Nephron (organoid): ENCODE results near the gene SOX9.
A peak's percentile ranks its signal among the peaks of the same experiment; 100 is the strongest.

Experiments used
- H3K27ac Mint-ChIP-seq, 3 experiments: 2 replicates each; pipeline ENCODE4 v1.8.0; 2020; ENCODE audit warnings: mixed read lengths in 3 of 3, mild to moderate bottlenecking in 2 of 3, moderate library complexity in 1 of 3
- H3K27me3 Mint-ChIP-seq: 2 replicates; pipeline ENCODE4 v1.8.0; 2021; ENCODE audit warnings: low read depth, mild to moderate bottlenecking, moderate library complexity, mixed read lengths
- H3K36me3 Mint-ChIP-seq: 2 replicates; pipeline ENCODE4 v1.8.0; 2020; ENCODE audit warnings: low read depth, mixed read lengths
- H3K4me1 Mint-ChIP-seq: 2 replicates; pipeline ENCODE4 v1.8.0; 2020; ENCODE audit warnings: mixed read lengths
- H3K4me3 Mint-ChIP-seq, 3 experiments: 2 replicates each; pipeline ENCODE4 v1.8.0; 2020; ENCODE audit warnings: mild to moderate bottlenecking in 3 of 3, mixed read lengths in 3 of 3, moderate library complexity in 2 of 3
- H3K9me3 Mint-ChIP-seq: 2 replicates; pipeline ENCODE4 v1.8.0; 2020; ENCODE audit warnings: mixed read lengths
- TF ChIP-seq, protein P1 (sequence below), 3 experiments: fragments of 200-600 bp; sonication (generic); IDR thresholded peaks; one replicate each; pipeline ENCODE4 v1.5.0; 2021; ENCODE audit warnings: antibody characterized with exemption in 3 of 3; ENCODE audit not compliant: unreplicated experiment in 3 of 3

Gene SOX9

GRCh38 chr17:72121164-72122009 lies 567 bp downstream of the SOX9 start:
- no peaks in the 10 kb centered on the region for H3K9me3 Mint-ChIP-seq

DNA sequence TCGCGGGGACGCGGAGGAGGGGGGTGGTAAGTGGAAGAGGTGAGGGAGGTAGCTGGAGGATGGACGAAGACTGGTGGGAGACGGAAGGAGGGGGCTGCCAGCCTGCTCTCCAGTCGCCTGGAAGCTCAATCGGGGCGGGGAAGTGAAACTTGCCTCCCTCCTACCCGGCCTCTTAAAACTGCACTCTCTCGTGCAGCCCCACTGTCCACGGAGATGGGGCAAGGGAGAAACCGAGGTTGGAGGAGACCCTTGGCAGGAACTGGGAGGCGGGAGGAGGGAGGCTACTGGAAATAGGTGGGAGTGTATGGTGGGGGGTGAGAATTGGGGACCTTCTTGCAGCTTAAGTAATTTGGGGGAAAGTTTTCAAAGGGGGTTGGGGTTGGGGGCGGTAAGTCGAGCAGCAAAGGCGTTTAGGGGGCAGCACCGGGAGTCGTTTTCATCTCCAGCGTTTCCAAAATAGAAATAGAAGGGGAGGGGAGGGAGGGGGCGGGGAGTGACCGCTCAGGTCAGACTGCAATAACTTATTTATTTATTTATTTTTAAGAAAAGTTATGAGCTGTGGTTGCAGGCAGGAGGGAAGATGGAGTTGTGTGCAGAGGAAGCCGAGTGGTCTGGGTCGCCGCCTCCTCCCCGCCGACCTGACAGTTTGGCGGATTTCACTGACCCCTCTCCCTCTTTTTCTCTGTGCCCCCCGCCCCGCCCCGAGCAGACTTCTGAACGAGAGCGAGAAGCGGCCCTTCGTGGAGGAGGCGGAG lies 1.4 kb downstream of the SOX9 start:
- Mint-ChIP-seq H3K27me3 (peaks cover 68% of the 10 kb centered on the region), H3K4me3 (peak overlapping the region; percentile 91 to 99 (median 92)), H3K27ac (peak overlapping the region; percentile 33 to 70 (median 66)), H3K4me1 (peaks cover 61% of the 10 kb centered on the region), H3K9me3 (no peaks in the 10 kb centered on the region), H3K36me3 (peaks cover 21% of the 10 kb centered on the region)
- TF ChIP-seq, protein P1, sequence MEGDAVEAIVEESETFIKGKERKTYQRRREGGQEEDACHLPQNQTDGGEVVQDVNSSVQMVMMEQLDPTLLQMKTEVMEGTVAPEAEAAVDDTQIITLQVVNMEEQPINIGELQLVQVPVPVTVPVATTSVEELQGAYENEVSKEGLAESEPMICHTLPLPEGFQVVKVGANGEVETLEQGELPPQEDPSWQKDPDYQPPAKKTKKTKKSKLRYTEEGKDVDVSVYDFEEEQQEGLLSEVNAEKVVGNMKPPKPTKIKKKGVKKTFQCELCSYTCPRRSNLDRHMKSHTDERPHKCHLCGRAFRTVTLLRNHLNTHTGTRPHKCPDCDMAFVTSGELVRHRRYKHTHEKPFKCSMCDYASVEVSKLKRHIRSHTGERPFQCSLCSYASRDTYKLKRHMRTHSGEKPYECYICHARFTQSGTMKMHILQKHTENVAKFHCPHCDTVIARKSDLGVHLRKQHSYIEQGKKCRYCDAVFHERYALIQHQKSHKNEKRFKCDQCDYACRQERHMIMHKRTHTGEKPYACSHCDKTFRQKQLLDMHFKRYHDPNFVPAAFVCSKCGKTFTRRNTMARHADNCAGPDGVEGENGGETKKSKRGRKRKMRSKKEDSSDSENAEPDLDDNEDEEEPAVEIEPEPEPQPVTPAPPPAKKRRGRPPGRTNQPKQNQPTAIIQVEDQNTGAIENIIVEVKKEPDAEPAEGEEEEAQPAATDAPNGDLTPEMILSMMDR (IDR thresholded peaks at IDR 0.05; ENCODE audit: unreplicated experiment in 3 of 3), result no peak

More at GRCh38 chr17:72121164-72122009, 567 bp downstream of the SOX9 start:
- peaks cover 21% of the 10 kb centered on the region for H3K36me3 Mint-ChIP-seq
- peaks cover 76% of the 10 kb centered on the region for H3K27me3 Mint-ChIP-seq
- peak overlapping the region; percentile 91 to 99 (median 92) for H3K4me3 Mint-ChIP-seq
- peak overlapping the region; percentile 79 to 84 (median 82) for H3K27ac Mint-ChIP-seq
- peaks cover 63% of the 10 kb centered on the region for H3K4me1 Mint-ChIP-seq
- TF ChIP-seq, protein P1 (IDR thresholded peaks at IDR 0.05; ENCODE audit: unreplicated experiment in 3 of 3), result no peak

DNA sequence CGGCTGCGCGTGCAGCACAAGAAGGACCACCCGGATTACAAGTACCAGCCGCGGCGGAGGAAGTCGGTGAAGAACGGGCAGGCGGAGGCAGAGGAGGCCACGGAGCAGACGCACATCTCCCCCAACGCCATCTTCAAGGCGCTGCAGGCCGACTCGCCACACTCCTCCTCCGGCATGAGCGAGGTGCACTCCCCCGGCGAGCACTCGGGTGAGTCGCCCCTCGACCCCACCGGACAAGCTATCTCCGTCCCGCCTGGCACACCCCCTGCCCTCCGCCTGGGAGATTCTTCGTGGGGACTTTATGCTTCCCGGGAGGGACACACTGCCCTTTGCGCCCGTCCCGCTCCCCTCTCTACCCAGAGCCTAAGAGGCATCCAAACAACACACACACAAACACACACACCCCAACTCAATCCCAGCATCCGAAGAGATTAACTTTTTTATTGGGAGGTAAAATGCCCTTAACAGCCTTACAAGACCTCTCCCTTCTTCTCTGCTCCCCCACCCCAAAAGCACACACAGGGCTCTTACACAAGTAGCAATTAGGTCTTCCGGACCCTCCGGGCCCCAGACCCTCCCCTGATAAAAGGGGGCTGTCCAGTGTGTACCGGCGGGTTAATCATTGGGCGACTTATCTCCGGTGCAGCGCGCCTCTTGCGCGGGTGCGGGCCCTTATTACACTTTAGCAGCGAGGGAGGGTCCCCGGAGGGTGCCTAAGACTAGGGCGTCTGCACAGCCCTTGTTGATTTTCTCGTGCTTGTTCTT lies 2.1 kb downstream of the SOX9 start:
- TF ChIP-seq, protein P1 (IDR thresholded peaks at IDR 0.05; ENCODE audit: unreplicated experiment in 3 of 3), result no peak
- Mint-ChIP-seq H3K36me3 (peaks cover 21% of the 10 kb centered on the region), H3K9me3 (no peaks in the 10 kb centered on the region), H3K4me1 (peaks cover 63% of the 10 kb centered on the region), H3K27ac (peak overlapping the region; percentile 24 to 69 (median 30)), H3K4me3 (peak overlapping the region; percentile 91 to 99 (median 92)), H3K27me3 (peaks cover 66% of the 10 kb centered on the region)

GRCh38 chr17:72123530-72124437 lies 3.0 kb downstream of the SOX9 start:
- Mint-ChIP-seq H3K36me3 (peaks cover 21% of the 10 kb centered on the region), H3K9me3 (no peaks in the 10 kb centered on the region), H3K27ac (peak overlapping the region in 2 of 3 experiments; percentile 45 to 53)

More at GRCh38 chr17:72123530-72124437, 3.0 kb downstream of the SOX9 start:
- Mint-ChIP-seq H3K4me1 (peaks cover 54% of the 10 kb centered on the region), H3K27me3 (peaks cover 59% of the 10 kb centered on the region), H3K4me3 (peak overlapping the region; percentile 91 to 99 (median 92))
- TF ChIP-seq, protein P1 (IDR thresholded peaks at IDR 0.05; ENCODE audit: unreplicated experiment in 3 of 3), result no peak
